HepG2 (cell line): ENCODE data around the gene LRRC32.

Source experiments
- CTCF ChIP-seq: sonication (generic); formaldehyde crosslinking; IDR thresholded peaks from 2 replicates; pipeline ENCODE4 v1.5.0; 2020; ENCODE audit warnings: mild to moderate bottlenecking, missing genetic modification reagents, moderate library complexity
- EZH2 ChIP-seq: conservative IDR thresholded peaks from 2 replicates; pipeline ENCODE4 v1.6.1; 2012; ENCODE audit warnings: mild to moderate bottlenecking, low read depth, low read length, moderate library complexity
- HDAC6 ChIP-seq: fragments of 200-600 bp; sonication (generic); IDR thresholded peaks from 2 replicates; pipeline ENCODE4 v1.7.0; 2017; ENCODE audit warnings: mild to moderate bottlenecking, antibody characterized with exemption, low read length, low read depth
- HIVEP1 ChIP-seq: sonication (generic); formaldehyde crosslinking; IDR thresholded peaks from 2 replicates; pipeline ENCODE4 v1.4.0; 2020; ENCODE audit warnings: mild to moderate bottlenecking, missing genetic modification reagents
- KDM5A ChIP-seq: fragments of 200-600 bp; sonication (generic); IDR thresholded peaks from 2 replicates; pipeline ENCODE4 v1.7.0; 2018; ENCODE audit warnings: antibody characterized with exemption, mild to moderate bottlenecking, low read length, borderline replicate concordance
- POLR2A ChIP-seq, 2 experiments: IDR thresholded peaks; 2 replicates each; pipeline ENCODE4 v1.6.1; 2011; ENCODE audit warnings: low read depth in 2 of 2, low read length in 2 of 2, mild to moderate bottlenecking in 1 of 2, moderate library complexity in 1 of 2; ENCODE audit not compliant: insufficient read depth in 1 of 2
- RAD51 ChIP-seq: fragments of 450-650 bp; IDR thresholded peaks from 2 replicates; pipeline ENCODE4 v1.6.1; 2016; ENCODE audit warnings: borderline replicate concordance
- RBM39 ChIP-seq: fragments of 200-400 bp; formaldehyde crosslinking; IDR thresholded peaks from one replicate; pipeline ENCODE4 v1.6.1; 2018; ENCODE audit warnings: antibody characterized with exemption, mild to moderate bottlenecking, low read depth, low read length; ENCODE audit not compliant: poor library complexity, severe bottlenecking
- ZC3H4 ChIP-seq: sonication (generic); formaldehyde crosslinking; IDR thresholded peaks from 2 replicates; pipeline ENCODE4 v1.4.0; 2020; ENCODE audit warnings: missing genetic modification reagents, borderline replicate concordance
- ZNF710 ChIP-seq: sonication (generic); formaldehyde crosslinking; IDR thresholded peaks from 2 replicates; pipeline ENCODE4 v1.5.0; 2020; ENCODE audit warnings: mild to moderate bottlenecking, missing genetic modification reagents, borderline replicate concordance
- ZNF879 ChIP-seq: sonication (generic); formaldehyde crosslinking; IDR thresholded peaks from 2 replicates; pipeline ENCODE4 v1.8.1; 2023; ENCODE audit warnings: missing genetic modification reagents

GRCh38 chr11:76663912-76664440, 6.6 kb downstream of the LRRC32 start:
- TF ChIP-seq ZNF710 (CRISPR knock-in tag) (no peak), HDAC6 (no peak), RBM39 (no peak), KDM5A (no peak), CTCF (CRISPR knock-in tag) (no peak), ZNF879 (CRISPR knock-in tag) (no peak), POLR2A (IDR thresholded peaks at IDR 0.05; ENCODE audit: insufficient read depth in 1 of 2, low read depth in 2 of 2, low read length in 2 of 2) (no peak), HIVEP1 (CRISPR knock-in tag) (no peak), EZH2 (no peak), ZC3H4 (CRISPR knock-in tag) (no peak), RAD51 (no peak)
